ENCODE measurements around the gene MILR1.

GRCh38 chr17:64472564-64472963, 23.6 kb downstream of the MILR1 start:
- TF ChIP-seq EZH2 (IDR thresholded peaks at IDR 0.05; ENCODE audit: low read depth, unreplicated experiment) (no peak), CREB1 (CRISPR knock-in tag; IDR thresholded peaks at IDR 0.05; ENCODE audit: low read depth) (no peak), CTCF (conservative IDR thresholded peaks at IDR 0.05; ENCODE audit: low read depth in 2 of 2) (no peak), ZNF114 (CRISPR knock-in tag; IDR thresholded peaks at IDR 0.05) (no peak), EZH2phosphoT487 (IDR thresholded peaks at IDR 0.05; ENCODE audit: unreplicated experiment) (no peak), REST (IDR thresholded peaks at IDR 0.05; ENCODE audit: unreplicated experiment) (no peak)
